D721Med (cell line): Measurements from ENCODE around the gene ANKRD63.
A peak's percentile ranks its signal among the peaks of the same experiment; 100 is the strongest.

ENCODE experiments used
- DNase-seq: peaks from one replicate; pipeline ENCODE4 v3.0.0; 2011; ENCODE audit warnings: low spot score; ENCODE audit not compliant: insufficient read length
- FAIRE-seq: peaks from 2 replicates; lab custom pipeline; 2011; peaks lifted over from hg19 to GRCh38; lab: Jason Lieb, UNC
- CTCF ChIP-seq: IDR thresholded peaks from 2 replicates; pipeline ENCODE4 v1.5.1; 2012; ENCODE audit warnings: mild to moderate bottlenecking, control low read depth; ENCODE audit not compliant: insufficient read depth; ENCODE audit errors: missing control alignments

The ANKRD63 gene

GRCh38 chr15:40278026-40278425, 4.8 kb downstream of the ANKRD63 start:
- TF ChIP-seq CTCF, result no peak
- DNase-seq, result no peak
- FAIRE-seq, result no peak

DNA sequence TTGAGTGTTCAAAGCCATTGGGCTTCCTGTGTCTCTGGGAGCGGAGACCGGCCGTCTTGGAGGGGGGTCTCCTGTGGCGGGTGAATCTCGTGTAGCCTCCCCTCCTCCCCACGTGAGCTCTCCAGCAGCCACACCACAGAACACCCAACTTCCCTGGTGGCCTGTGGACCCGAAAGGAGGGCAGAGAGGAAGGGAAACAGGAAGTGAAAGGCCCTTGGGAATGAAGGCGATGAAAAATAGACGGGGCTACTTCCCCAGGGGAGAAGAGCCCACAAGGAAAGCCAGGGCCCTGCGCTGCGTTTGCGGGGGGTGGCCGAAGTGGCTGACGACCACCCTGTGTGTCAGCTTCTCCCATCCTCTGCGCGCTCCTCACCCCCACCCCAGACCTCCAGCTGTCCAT, 5.4 kb downstream of the ANKRD63 start:
- TF ChIP-seq CTCF, result no peak
- DNase-seq, result no peak
- FAIRE-seq, result no peak

DNA sequence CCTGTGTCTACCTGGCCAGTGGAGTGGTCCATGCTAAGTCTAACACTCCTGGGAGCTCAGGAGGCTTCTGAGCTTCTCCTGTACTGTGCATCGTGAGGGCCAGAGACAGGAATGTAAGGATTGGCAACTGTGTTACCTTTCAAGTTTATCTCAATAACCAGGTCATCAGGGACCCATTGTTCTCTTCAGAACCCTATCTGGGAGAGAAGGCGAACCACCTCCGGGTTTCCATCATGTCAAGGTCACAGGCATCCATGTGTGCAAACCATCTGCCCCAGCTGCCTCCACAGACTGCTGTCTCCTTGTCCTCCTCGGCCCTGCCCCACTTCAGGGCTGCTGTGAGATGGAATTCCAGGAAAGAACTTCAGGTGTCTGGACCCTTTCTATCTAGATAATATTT, 5.9 kb downstream of the ANKRD63 start:
- FAIRE-seq, result no peak
- no peak for TF ChIP-seq CTCF
- DNase-seq, result no peak

GRCh38 chr15:40275954-40276353, 6.9 kb downstream of the ANKRD63 start:
- DNase-seq, result no peak
- TF ChIP-seq CTCF, result no peak
- no peak for FAIRE-seq

GRCh38 chr15:40275523-40275922, 7.3 kb downstream of the ANKRD63 start:
- no peak for TF ChIP-seq CTCF
- DNase-seq (no peak), FAIRE-seq (no peak)

DNA sequence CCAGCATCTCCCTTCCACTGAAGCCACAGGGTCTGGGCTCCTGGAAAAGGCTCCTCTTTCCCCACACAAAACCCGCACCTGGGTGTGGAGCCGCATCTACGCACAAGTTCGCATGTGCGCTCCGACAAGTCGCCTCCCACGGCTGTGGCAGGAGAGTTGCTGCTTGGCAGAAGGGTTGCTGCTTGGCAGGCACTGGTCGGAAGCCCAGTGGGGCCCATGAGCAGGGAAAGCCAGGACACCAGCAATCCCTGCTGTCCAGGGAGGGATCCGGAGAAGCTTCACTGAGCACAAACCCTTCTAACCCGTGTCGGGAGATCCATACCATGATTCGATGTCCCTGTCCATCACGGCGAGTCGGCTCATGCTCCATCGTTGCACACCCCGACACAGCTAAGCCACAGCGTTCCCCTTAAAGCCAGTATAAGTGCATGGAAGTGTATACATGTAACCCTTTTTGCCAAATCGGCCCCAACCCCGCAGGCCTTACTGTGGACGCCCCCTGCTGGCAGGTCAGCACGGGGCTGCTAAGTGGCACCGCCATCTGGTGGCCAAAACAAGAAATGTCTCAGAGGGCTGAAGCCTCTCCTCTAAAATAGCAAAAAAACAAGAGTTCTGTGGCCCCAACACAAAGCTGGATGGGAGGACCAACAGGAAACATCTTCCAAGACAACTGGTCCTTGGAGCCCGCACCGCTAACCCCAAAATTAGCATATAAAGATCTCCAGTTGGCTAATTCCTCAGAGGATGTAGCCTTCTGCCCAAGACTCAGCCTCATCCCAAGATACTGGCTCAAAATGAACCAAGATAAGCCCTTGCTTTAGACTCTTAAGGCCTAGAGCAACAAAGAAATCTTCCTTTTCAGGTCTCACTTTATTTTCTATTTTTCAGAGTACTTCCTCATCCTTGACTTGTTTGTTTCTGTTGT, 8.3 kb downstream of the ANKRD63 start:
- peak; percentile 100 for TF ChIP-seq CTCF
- peak; percentile 83 for DNase-seq
- FAIRE-seq, result no peak

DNA sequence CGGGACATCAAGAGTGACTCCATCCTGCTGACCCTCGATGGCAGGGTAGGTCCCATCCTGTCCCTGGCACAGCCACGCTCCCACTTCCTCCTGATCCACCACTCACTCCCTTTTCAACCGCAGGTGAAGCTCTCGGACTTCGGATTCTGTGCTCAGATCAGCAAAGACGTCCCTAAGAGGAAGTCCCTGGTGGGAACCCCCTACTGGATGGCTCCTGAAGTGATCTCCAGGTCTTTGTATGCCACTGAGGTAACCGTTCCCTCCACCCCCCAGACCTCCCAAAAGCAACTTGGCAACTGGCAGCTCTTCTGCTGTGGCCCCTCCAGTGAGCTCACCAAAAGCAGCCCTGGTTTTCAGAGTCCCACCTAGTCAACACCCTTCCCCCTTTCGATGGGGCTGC, 9.4 kb downstream of the ANKRD63 start:
- no peak for TF ChIP-seq CTCF
- FAIRE-seq, result no peak
- DNase-seq, result no peak
